GM19438 (cell line): ENCODE data around the gene UNC119.
A peak's percentile ranks its signal among the peaks of the same experiment; 100 is the strongest.
"Not testable (repeated sequence)": the region's sequence is repeated elsewhere in the genome, so short reads cannot be mapped to it uniquely, and the experiment has no call there.

Source experiments
- ATAC-seq: cut with Tn5 transposase; IDR thresholded peaks from one replicate; pipeline ENCODE4 v1.9.1; 2021; ENCODE audit warnings: low read depth; ENCODE audit not compliant: unreplicated experiment

The UNC119 gene

GRCh38 chr17:28552176-28552999 lies at the start of gene UNC119:
Gene UNC119, minus strand, starts transcription at chr17:28552624. Its CDS starts 67 bp downstream, at chr17:28552557.
- ATAC-seq, result peak; percentile 47

GRCh38 chr17:28599311-28600184 lies 47.1 kb upstream of the UNC119 start:
- ATAC-seq, result peak; percentile 46

DNA sequence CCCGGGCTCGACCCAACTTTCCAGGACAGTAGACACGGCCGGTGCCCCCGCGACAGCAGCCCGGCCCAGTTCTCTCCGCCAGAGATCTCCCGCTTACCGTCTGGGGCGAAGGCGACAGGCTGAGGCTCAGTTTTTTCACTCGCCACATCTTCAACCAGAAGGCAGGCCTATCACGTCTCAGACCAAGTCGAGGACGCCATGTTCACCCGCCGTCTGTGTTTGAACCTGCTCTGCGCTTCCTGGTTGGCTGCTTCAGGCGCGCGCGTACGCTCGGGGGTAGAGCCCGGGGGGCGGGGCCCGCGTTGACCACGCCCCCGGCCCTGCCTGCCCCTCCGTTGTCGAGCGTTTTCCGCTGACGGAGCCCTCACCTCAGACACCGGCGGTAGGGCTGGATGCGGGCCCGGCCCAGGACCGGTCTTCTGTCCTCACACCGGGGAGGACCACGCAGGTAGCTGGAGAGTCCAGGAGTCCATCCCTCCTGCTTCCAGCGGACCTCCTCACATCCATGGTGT lies 46.4 kb upstream of the UNC119 start, which contains the start of gene SPAG5:
SPAG5 (minus strand) TSS at position 227 of the 512 bp plus-strand sequence; CDS start at position 148, 79 bp downstream.
- ATAC-seq, result peak; percentile 81

DNA sequence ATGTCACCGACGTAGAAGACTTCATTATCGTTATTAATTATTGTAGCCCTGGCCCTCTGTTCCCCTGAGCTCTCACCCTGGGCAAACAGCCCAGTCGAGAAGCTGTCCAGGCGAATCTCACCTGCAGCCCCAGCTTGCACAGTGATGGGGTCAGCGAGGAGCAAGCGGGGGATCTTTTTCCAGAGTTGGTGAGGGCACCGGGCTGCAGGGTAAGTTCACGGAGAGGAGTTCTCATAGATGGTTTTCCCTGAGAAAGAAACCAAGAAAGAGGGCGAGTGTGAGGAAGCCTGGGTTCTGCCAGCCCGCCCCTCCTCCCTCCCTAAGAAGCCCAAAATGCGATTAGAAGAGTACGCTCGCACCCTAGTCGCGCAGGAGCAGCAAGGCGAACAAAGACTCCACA lies 46.0 kb upstream of the UNC119 start:
- peak; percentile 5 for ATAC-seq

- no peak for ATAC-seq
Observed at GRCh38 chr17:28597606-28598383, 45.4 kb upstream of the UNC119 start.

- no peak for ATAC-seq
Observed at GRCh38 chr17:28592260-28592659, 39.8 kb upstream of the UNC119 start.

DNA sequence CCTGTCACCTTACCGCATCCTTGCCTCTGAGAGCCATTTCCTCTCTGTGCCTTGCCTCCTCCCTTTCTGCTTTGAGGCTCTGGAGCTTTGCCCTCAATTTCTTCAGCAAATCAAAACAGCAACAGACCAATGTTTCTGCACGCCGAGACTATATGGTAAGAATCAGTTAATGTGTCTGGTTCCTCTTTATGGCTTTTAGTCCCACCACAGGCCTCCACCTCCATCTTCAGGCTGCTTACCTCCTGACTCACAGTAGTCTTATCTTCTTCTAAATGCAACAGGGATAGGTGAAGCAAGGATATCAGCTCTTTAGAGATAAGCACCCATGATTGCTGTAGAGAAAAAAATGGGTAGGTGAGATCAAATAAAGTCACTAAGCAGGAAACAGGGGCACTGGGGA lies 33.4 kb upstream of the UNC119 start:
- ATAC-seq, result no peak

- ATAC-seq, result no peak
Observed at GRCh38 chr17:28584434-28584833, 32.0 kb upstream of the UNC119 start.

DNA sequence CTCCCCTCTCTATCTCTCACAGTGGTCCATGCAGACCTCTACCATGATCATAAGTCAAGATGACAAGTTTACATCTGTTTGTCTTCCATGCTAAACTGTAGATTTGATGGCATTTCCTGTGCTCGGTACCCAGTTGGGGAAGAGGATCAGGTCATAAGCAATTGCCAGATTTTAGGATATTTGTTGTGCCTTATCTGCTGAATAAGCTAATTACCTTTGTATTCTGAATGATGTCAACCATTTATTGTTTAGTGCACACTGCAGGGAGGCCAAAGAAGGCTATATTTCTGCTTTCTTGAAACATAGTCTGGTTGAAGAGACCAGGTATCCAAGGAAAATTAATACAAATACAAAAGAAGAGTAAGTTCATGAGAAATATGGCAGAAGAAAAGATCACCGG lies 30.1 kb upstream of the UNC119 start:
- no peak for ATAC-seq

- no peak for ATAC-seq
Observed at GRCh38 chr17:28580959-28581358, 28.5 kb upstream of the UNC119 start.

DNA sequence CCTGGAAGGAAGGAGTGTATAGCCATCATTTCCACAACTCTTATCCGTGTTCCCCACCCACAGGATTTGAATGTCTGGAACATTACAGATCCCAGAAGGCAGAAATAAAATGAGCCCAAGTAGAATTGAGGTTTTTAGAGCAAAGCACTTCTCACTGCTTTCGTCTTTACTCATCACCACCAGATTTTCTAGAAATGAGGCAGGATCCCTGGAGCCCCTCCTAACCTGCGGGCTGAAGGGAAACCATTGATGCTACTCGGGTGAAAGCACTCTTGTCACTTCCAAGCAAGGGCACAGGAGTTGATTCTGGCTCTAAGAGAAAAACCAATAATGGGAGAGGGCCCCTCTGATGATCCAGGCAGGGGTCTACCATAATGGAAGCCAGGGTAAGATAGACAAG lies 27.1 kb upstream of the UNC119 start:
- no peak for ATAC-seq

- no peak for ATAC-seq
Observed at GRCh38 chr17:28578246-28579195, 26.1 kb upstream of the UNC119 start.

- ATAC-seq, result no peak
Observed at GRCh38 chr17:28577466-28577824, 25.0 kb upstream of the UNC119 start.

DNA sequence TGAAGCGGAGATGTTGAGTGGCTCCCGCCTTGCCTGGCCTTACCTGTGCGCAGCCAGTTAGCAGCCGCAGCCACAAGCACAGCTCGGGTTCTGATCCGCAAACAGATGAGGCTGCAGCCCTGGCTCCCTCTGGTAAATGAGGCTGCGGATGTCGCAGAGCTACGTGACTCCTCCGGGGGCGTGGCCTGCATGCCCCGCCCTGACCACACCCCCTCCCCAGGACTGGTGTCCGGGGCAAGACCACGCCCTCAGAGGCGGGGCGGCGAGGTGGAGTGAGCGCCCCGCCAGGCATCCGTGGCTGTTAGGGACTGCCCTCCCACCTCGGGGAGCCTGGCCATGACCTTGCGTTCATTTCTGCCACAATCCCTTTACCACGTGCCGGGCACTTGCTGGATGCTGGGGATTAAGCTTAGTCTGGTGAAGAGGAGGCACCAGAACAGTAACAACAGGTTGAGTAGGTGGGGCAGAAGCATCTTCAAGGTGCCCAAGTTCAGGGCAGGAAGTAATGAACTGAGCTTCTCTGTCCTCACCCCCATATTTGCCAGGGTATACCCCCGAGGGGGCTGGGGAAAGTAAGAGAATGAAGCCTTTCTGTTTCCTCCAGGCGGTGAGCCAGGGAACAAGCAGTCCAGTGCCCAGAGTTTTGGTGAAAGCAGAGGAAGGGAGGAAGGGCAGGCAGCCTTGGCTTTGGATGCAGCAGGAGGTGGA lies 24.5 kb upstream of the UNC119 start, which contains the start of gene ALDOC:
ALDOC (minus strand) TSS at position 138 of the 708 bp plus-strand sequence. CDS start 1,363 bp downstream, outside the sequence.
- ATAC-seq, result peak; percentile 86

DNA sequence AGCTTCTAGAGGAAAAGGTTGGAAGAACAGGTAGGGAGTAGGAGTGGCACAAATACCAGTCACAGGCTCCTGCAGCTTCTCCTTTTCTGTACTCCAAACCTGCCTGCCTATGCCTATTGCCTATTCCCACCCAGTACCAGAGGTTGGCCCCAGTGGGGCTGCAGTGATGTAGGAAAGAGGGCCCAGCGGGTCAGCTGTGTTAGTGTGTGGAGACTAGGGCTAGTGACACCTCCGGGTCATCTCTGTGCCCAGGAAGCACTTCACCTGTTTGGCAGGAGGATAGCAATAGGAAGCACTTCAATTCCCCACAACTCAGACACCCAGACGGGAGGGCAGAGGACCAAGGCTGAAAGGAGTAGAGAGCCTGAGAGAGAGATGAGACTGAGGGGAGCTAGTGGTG lies 23.6 kb upstream of the UNC119 start:
- ATAC-seq, result not testable (repeated sequence)

DNA sequence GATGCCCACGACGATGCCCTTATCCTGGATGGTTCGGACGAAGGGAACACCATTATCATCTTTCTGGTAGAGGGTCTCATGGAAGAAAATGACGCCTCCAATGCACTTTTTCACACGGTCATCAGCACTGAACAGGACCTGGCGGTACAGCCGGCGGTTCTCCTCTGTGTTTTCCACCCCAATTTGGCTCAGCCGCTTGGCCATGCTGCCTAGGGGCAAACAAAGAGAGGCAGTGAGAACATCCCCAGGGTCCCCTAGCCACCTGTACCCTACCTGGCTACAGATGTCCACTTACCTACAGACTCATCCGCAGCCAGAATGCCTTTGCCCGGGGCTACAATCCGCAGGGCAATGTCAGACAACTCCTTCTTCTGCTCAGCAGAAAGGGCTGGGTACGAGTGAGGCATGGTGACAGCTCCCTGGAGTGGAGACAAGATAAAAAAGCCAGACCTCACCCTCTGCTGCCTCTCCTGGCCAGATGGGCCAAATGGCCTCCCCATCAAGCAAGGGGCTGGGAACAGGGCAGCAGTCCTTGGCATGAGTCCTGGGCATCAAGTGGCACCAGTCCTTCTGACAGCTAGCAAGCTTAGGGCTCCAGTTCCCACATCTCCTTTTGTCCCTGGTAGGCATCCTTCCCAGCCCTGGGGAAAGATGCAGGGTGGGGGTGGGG lies 22.8 kb upstream of the UNC119 start:
- no peak for ATAC-seq

GRCh38 chr17:28574526-28574925 lies 22.1 kb upstream of the UNC119 start:
- ATAC-seq, result no peak

- no peak for ATAC-seq
Observed at GRCh38 chr17:28573966-28574480, 21.6 kb upstream of the UNC119 start.
